ENCODE measurements around the gene TMEM165.

DNA sequence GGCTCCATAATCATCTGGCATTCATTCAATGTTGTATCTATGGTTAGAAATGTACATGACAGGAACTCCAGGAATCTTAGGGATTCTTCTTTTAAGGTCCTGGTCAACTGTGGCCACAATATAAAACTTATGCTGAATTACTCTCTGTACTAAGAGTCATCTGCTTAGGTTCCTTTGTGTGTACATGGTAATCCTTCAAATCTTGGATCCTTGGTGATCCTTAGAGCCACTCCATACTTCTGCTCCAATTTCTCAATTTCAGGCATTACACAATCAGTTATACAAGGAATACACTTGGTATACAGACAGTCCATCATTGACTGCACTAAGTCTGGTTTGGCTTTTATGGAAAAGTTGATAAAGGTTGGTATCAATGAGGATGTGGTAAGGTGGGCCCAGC, 43.9 kb upstream of the TMEM165 start:
- TF ChIP-seq, protein P1, sequence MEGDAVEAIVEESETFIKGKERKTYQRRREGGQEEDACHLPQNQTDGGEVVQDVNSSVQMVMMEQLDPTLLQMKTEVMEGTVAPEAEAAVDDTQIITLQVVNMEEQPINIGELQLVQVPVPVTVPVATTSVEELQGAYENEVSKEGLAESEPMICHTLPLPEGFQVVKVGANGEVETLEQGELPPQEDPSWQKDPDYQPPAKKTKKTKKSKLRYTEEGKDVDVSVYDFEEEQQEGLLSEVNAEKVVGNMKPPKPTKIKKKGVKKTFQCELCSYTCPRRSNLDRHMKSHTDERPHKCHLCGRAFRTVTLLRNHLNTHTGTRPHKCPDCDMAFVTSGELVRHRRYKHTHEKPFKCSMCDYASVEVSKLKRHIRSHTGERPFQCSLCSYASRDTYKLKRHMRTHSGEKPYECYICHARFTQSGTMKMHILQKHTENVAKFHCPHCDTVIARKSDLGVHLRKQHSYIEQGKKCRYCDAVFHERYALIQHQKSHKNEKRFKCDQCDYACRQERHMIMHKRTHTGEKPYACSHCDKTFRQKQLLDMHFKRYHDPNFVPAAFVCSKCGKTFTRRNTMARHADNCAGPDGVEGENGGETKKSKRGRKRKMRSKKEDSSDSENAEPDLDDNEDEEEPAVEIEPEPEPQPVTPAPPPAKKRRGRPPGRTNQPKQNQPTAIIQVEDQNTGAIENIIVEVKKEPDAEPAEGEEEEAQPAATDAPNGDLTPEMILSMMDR (IDR thresholded peaks at IDR 0.05), result no peak
- no peak for TF ChIP-seq POLR2A (IDR thresholded peaks at IDR 0.05)
